Gastrocnemius medialis (tissue), 4 donors: ENCODE data around the gene PATJ.
"Not testable (repeated sequence)": the region's sequence is repeated elsewhere in the genome, so short reads cannot be mapped to it uniquely, and the experiment has no call there.

ENCODE experiments used
- CTCF ChIP-seq, 5 experiments: fragments of 450-650 bp in 3 of 5; fragments of 200-600 bp in 2 of 5; sonication (generic) in 2 of 5; IDR thresholded peaks in 4 of 5; conservative IDR thresholded peaks in 1 of 5; 1 replicate in 4 of 5; 2 replicates in 1 of 5; pipeline ENCODE4 v1.5.1; 2016 to 2019; ENCODE audit warnings: antibody characterized with exemption in 5 of 5, mild to moderate bottlenecking in 3 of 5, moderate library complexity in 3 of 5
- POLR2A ChIP-seq, 2 donors: fragments of 450-650 bp; IDR thresholded peaks; one replicate each; pipeline ENCODE4 v1.6.1; 2017; ENCODE audit warnings: antibody characterized with exemption in 2 of 2, mild to moderate bottlenecking in 2 of 2, moderate library complexity in 2 of 2

- not testable (repeated sequence) for TF ChIP-seq CTCF (IDR thresholded peaks at IDR 0.05 in 4 of 5, conservative IDR thresholded peaks at IDR 0.05 in 1 of 5); POLR2A (IDR thresholded peaks at IDR 0.05)
These were observed 148.2 kb downstream of the PATJ start for GRCh38 chr1:61890435-61890834.
